PC-9 (cell line): ENCODE measurements around the gene ANKFN1. TPM values are rescaled to one million over a fixed set of nuclear protein-coding genes. Genes with fewer than 3 reads are reported as not detected.

Experiments used
- BruUV-seq: library from RNA; stranded (reverse); fragments of 400-500 nt; replicated peaks from 2 replicates; lab custom pipeline; 2021; lab: Mats Ljungman, UMichigan
- CTCF ChIA-PET: fragments of 300-600 bp; sonication (Branson Sonifier 250); formaldehyde crosslinking; loops from one replicate; lab custom pipeline; 2022; ENCODE audit warnings: antibody characterized with exemption; lab: Charles Lee
- POLR2A ChIA-PET: fragments of 300-600 bp; sonication (Branson Sonifier 250); formaldehyde crosslinking; loops from one replicate; lab custom pipeline; 2022; ENCODE audit warnings: antibody characterized with exemption; ENCODE audit not compliant: unreplicated experiment; lab: Charles Lee
- DNase-seq, 2 experiments: peaks; one replicate each; pipeline versions ENCODE4 v3.0.0 to v3.0.0-alpha.2; 2015 to 2022; ENCODE audit warnings: mixed read lengths in 1 of 2
- H2AFZ ChIP-seq: fragments of 200-600 bp; sonication (generic); 2 replicates; pipeline ENCODE4 v1.8.1; 2017; ENCODE audit warnings: antibody characterized with exemption
- H3F3A ChIP-seq: fragments of 200-600 bp; sonication (generic); 2 replicates; pipeline ENCODE4 v1.8.1; 2017; ENCODE audit warnings: antibody characterized with exemption, mild to moderate bottlenecking, low read depth; ENCODE audit not compliant: insufficient read depth
- H3K27ac ChIP-seq: fragments of 200-600 bp; sonication (generic); 2 replicates; pipeline ENCODE4 v1.6.1; 2016; ENCODE audit warnings: mixed run types
- H3K27me3 ChIP-seq: fragments of 200-600 bp; sonication (generic); 2 replicates; pipeline ENCODE4 v1.6.1; 2016; ENCODE audit warnings: low read depth, mixed run types; ENCODE audit not compliant: insufficient read depth
- H3K36me3 ChIP-seq: fragments of 200-600 bp; sonication (generic); 2 replicates; pipeline ENCODE4 v1.6.1; 2016; ENCODE audit warnings: low read depth, mixed run types
- H3K4me1 ChIP-seq: fragments of 200-600 bp; sonication (generic); replicated peaks from 2 replicates; pipeline ENCODE4 v1.6.1; 2016; ENCODE audit warnings: mixed run types; ENCODE audit not compliant: insufficient read depth
- H3K4me2 ChIP-seq: fragments of 200-600 bp; sonication (generic); 2 replicates; pipeline ENCODE4 v1.6.1; 2017; ENCODE audit warnings: mixed run types
- H3K4me3 ChIP-seq: fragments of 200-600 bp; sonication (generic); 2 replicates; pipeline ENCODE4 v1.6.1; 2016; ENCODE audit warnings: mixed run types
- H3K79me2 ChIP-seq: fragments of 200-600 bp; sonication (generic); 2 replicates; pipeline ENCODE4 v1.6.1; 2017; ENCODE audit warnings: low read depth, mixed run types
- H3K9me2 ChIP-seq: fragments of 200-600 bp; sonication (generic); 2 replicates; pipeline ENCODE4 v1.8.1; 2017; ENCODE audit warnings: mild to moderate bottlenecking; ENCODE audit not compliant: insufficient read depth
- H3K9me3 ChIP-seq: fragments of 200-600 bp; sonication (generic); 2 replicates; pipeline ENCODE4 v1.8.1; 2016; ENCODE audit warnings: low read depth; ENCODE audit not compliant: insufficient read depth
- H4K20me1 ChIP-seq: fragments of 200-600 bp; sonication (generic); 2 replicates; pipeline ENCODE4 v1.8.1; 2017; ENCODE audit not compliant: insufficient read depth
- EZH2 ChIP-seq: fragments of 200-600 bp; sonication (generic); IDR thresholded peaks from 2 replicates; pipeline ENCODE4 v1.8.0; 2017; ENCODE audit warnings: antibody characterized with exemption, low read depth
- intact Hi-C: fragments of 100-400 bp; cut with micrococcal nuclease; formaldehyde crosslinking; loops from one replicate; pipeline ENCODE4 v1.10.0; 2022; ENCODE audit not compliant: unreplicated experiment
- total RNA-seq: library from RNA; stranded (reverse); gene quantifications from 2 replicates; pipeline ENCODE4 v1.2.3, GENCODE V29; 2021
- TF ChIP-seq, protein P1 (sequence below): fragments of 200-600 bp; sonication (generic); conservative IDR thresholded peaks from 2 replicates; pipeline ENCODE4 v1.6.1; 2017; ENCODE audit warnings: mixed run types, antibody characterized with exemption, mild to moderate bottlenecking, moderate library complexity

The ANKFN1 gene
- total RNA-seq, 1 experiment from 2014 or later = not detected

DNA sequence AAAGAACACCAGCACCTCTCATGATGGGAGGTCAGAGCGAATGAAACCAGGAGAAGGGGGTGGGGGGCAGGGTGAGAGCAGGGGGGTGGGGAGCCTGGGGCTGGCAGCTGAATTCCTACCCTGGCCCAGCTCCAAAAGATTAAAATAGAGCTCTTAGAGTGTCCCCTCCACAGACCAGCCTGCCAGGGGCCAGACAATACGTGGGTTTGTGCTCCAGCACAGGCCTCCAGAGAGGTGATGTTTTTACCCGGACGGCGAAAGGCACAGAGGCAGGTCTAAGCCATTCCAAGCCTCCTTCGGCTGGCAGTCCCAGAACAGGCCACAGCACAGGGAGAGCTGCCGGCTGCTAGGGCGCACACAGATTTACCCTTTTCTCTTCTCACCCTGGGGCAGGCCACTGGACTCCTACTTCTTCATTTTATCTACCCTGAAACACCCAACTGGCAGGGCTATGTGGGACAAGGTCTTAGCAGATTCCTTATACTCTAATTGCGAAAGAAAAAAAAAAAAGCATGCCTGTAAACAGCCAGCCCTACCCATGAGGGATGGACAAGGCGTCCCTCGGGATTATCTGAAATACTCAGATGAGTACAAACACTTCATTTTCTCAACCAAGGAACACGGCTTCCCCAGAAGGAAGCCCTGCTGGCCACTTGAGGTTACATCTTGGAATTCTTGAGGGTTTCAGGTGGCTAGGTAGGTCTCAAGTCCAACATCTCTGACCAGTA, 368.3 kb downstream of the ANKFN1 start:
- no peak overlapping the region for H3K4me3 ChIP-seq
- H2AFZ ChIP-seq = no peak overlapping the region
- no peaks in the 10 kb centered on the region for H3F3A ChIP-seq
- no peaks in the 10 kb centered on the region; the same call in 1 of the 2 replicates for H3K9me2 ChIP-seq
- TF ChIP-seq, protein P1, sequence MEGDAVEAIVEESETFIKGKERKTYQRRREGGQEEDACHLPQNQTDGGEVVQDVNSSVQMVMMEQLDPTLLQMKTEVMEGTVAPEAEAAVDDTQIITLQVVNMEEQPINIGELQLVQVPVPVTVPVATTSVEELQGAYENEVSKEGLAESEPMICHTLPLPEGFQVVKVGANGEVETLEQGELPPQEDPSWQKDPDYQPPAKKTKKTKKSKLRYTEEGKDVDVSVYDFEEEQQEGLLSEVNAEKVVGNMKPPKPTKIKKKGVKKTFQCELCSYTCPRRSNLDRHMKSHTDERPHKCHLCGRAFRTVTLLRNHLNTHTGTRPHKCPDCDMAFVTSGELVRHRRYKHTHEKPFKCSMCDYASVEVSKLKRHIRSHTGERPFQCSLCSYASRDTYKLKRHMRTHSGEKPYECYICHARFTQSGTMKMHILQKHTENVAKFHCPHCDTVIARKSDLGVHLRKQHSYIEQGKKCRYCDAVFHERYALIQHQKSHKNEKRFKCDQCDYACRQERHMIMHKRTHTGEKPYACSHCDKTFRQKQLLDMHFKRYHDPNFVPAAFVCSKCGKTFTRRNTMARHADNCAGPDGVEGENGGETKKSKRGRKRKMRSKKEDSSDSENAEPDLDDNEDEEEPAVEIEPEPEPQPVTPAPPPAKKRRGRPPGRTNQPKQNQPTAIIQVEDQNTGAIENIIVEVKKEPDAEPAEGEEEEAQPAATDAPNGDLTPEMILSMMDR = no peak
- TF ChIP-seq EZH2 = no peak
- H3K27me3 ChIP-seq = 0 out of 2 replicates have a peak, but pooled peaks cover 3% of the 10 kb centered on the region
- no peak for DNase-seq
- intact Hi-C loops = no loop called here
- H3K27ac ChIP-seq = no peak overlapping the region
- no peaks in the 10 kb centered on the region for H3K9me3 ChIP-seq
- no peaks in the 10 kb centered on the region for H4K20me1 ChIP-seq
- CTCF ChIA-PET = no interaction called here
- H3K4me2 ChIP-seq = no peak overlapping the region
- no peaks in the 10 kb centered on the region for H3K4me1 ChIP-seq
- POLR2A ChIA-PET = interaction anchor here (0.7 kb wide), 1 partner anchor 139 kb away, joined by 3 read pairs; no protein-coding TSS in a partner anchor
- no peaks in the 10 kb centered on the region for H3K36me3 ChIP-seq
- no TSS peak for BruUV-seq
- H3K79me2 ChIP-seq = no peaks in the 10 kb centered on the region

DNA sequence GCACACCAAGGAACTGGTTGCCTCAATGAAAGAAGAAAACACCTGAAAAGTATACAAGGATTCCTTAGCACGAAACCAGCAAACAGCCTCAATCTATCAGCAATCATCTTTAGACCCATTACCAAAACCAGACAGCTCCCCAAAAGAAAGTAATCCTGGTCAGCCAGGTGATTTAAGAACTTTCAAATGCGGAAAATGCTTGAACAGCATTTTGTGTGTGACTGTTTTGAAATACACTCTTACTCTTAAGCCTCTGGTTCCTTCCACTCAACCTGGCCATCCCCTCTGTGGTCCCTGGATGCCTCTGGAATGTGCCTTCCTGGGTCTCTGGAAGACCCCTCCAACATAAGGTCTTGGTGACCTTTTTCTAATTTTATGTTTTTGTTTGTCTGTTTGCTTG, 369.8 kb downstream of the ANKFN1 start:
- Histone ChIP-seq H3K27me3 (peaks cover 3% of the 10 kb centered on the region; the same call in 1 of the 2 replicates), H3K36me3 (no peaks in the 10 kb centered on the region), H3K4me1 (no peaks in the 10 kb centered on the region), H3K79me2 (no peaks in the 10 kb centered on the region), H3K27ac (no peak overlapping the region), H3K9me3 (no peaks in the 10 kb centered on the region), H3K4me2 (no peak overlapping the region), H2AFZ (no peak overlapping the region), H3F3A (no peaks in the 10 kb centered on the region), H3K9me2 (no peaks in the 10 kb centered on the region; the same call in 1 of the 2 replicates), H3K4me3 (no peak overlapping the region), H4K20me1 (no peaks in the 10 kb centered on the region)
- intact Hi-C loops = no loop called here
- CTCF ChIA-PET = no interaction called here
- BruUV-seq = no TSS peak
- TF ChIP-seq EZH2 = no peak
- TF ChIP-seq, protein P1 = no peak
- POLR2A ChIA-PET = no interaction called here
- DNase-seq = no peak

DNA sequence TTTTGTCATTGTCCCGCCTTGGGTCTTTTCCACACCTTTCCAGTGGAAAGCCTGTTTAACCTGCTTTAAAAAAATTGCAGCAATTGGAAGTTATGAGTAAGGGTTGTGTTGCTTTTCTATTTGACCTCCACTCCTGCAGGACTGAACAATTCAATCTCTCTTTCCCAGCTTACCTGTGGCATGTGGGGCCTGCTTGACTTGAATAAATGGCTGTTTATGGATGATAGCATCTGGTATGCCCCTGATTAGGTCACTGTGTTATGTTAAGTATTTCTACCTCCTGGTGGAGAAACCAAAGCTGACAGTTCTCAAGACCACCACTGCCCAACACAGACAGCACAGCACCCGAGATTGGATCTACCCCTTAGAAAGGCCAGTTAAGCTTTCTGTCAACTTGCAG, 375.4 kb downstream of the ANKFN1 start:
- no peaks in the 10 kb centered on the region for H3K36me3 ChIP-seq
- no peak for DNase-seq
- H3F3A ChIP-seq = no peaks in the 10 kb centered on the region
- peaks cover 11% of the 10 kb centered on the region; the same call in 1 of the 2 replicates for H3K27me3 ChIP-seq
- no peaks in the 10 kb centered on the region for H3K4me1 ChIP-seq
- intact Hi-C loops = no loop called here
- no peak overlapping the region for H3K4me3 ChIP-seq
- BruUV-seq = no TSS peak
- H3K9me2 ChIP-seq = no peaks in the 10 kb centered on the region; the same call in 1 of the 2 replicates
- no peaks in the 10 kb centered on the region for H3K79me2 ChIP-seq
- CTCF ChIA-PET = no interaction called here
- TF ChIP-seq, protein P1 = no peak
- TF ChIP-seq EZH2 = no peak
- H2AFZ ChIP-seq = no peak overlapping the region
- H3K9me3 ChIP-seq = no peaks in the 10 kb centered on the region
- POLR2A ChIA-PET = no interaction called here
- H3K4me2 ChIP-seq = no peak overlapping the region
- no peak overlapping the region for H3K27ac ChIP-seq
- no peaks in the 10 kb centered on the region for H4K20me1 ChIP-seq
